Gastroesophageal sphincter (tissue), 4 donors: ENCODE data around the gene PPIF. TPM values are rescaled to one million over a fixed set of nuclear protein-coding genes. Genes with fewer than 3 reads are reported as not detected.

Experiments used
- ATAC-seq: fragments of 150-250 bp; one replicate; pipeline ENCODE4 v1.9.1; 2016; ENCODE audit warnings: mild to moderate bottlenecking, moderate library complexity
- H3K27ac ChIP-seq, 4 donors: fragments of 200-600 bp; sonication (generic) in 3 of 4; 1 replicate in 3 of 4; 2 replicates in 1 of 4; pipeline ENCODE4 v1.5.1; 2016 to 2019
- H3K27me3 ChIP-seq: fragments of 200-600 bp; sonication (generic); one replicate; pipeline ENCODE4 v1.5.1; 2019
- H3K36me3 ChIP-seq, 2 donors: fragments of 200-600 bp; sonication (generic); one replicate each; pipeline ENCODE4 v1.5.1; 2019; ENCODE audit warnings: control low read depth in 1 of 2
- H3K4me1 ChIP-seq, 3 donors: fragments of 200-600 bp; sonication (generic); 1 replicate in 2 of 3; 2 replicates in 1 of 3; pipeline ENCODE4 v1.5.1; 2016 to 2019; ENCODE audit warnings: control low read depth in 2 of 3
- H3K4me3 ChIP-seq, 2 donors: fragments of 200-600 bp; sonication (generic); one replicate each; pipeline ENCODE4 v1.5.1; 2019; ENCODE audit warnings: mild to moderate bottlenecking in 1 of 2, moderate library complexity in 1 of 2
- H3K9me3 ChIP-seq, 3 donors: fragments of 200-600 bp; sonication (generic); one replicate each; pipeline ENCODE4 v1.5.1; 2017 to 2019; ENCODE audit warnings: control low read depth in 2 of 3
- EP300 ChIP-seq: sonication (generic); formaldehyde crosslinking; IDR thresholded peaks from one replicate; pipeline ENCODE4 v1.6.1; 2017; ENCODE audit warnings: antibody characterized with exemption, mild to moderate bottlenecking
- POLR2A ChIP-seq, 2 donors: fragments of 450-650 bp; IDR thresholded peaks; one replicate each; pipeline ENCODE4 v1.6.1; 2017; ENCODE audit warnings: antibody characterized with exemption in 2 of 2, mild to moderate bottlenecking in 2 of 2, moderate library complexity in 1 of 2
- POLR2AphosphoS5 ChIP-seq: sonication (generic); formaldehyde crosslinking; IDR thresholded peaks from one replicate; pipeline ENCODE4 v1.6.1; 2017; ENCODE audit warnings: antibody characterized with exemption
- WGBS, 2 donors: methylation state at CpG; one replicate each; pipeline ENCODE4 v1.1.5; 2018; ENCODE audit warnings: low coverage in 1 of 2; 5-methylcytosine and 5-hydroxymethylcytosine counted together
- total RNA-seq, 4 donors: library from RNA; depleted of rRNA; stranded (reverse); fragments of >200 nt; gene quantifications; one replicate each; pipeline ENCODE4 v1.1.0, GENCODE V29; 2016
- TF ChIP-seq, protein P1 (sequence below), 4 experiments: fragments of 200-600 bp in 2 of 4; fragments of 450-650 bp in 2 of 4; sonication (generic) in 1 of 4; IDR thresholded peaks; one replicate each; pipeline ENCODE4 v1.5.1; 2017 to 2019; ENCODE audit warnings: antibody characterized with exemption in 4 of 4, mild to moderate bottlenecking in 2 of 4, moderate library complexity in 2 of 4

PPIF gene
- total RNA-seq, 4 donors from 2014 or later: 16.5 to 38.0 (median 22.8) TPM

DNA sequence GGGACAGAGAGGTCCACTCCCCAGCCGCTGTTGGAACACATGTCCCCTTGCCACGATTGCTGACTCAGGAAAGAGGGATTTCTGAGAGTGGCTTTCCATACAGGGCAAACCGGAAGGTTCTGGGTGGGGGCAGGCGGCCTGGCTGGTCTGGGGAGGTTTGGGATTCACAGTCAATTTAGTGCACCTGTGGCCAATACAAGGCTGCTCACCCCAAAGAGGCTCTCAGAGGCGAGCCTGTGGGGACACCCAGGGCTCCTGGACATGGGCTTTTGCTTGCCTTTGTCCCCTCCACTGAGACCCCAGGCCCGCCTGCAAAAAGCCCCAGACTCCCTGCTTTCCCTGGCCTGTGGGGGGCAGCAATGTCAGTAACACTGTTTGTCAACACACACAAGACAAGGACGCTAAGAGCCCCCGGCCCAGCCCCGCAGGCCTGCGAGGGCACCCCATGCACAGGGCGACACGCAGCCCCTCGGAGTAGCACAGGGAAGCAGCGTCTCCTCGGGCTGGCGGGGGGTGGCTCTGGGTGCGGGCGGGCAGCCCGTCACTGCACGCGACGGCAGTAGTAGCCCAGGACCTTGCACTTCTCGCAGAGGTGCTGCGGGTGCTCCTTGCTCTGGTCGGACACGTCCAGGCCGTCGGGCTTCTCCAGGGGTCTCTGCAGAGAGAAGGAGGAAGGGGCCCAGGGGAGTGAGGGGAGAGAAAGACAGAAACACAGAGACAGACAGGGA, 38.7 kb downstream of the PPIF start:
- no peak overlapping the region for H3K4me3 ChIP-seq
- 75 to 80% methylated on average over 2 to 4 of the region's 28 CpGs for WGBS, 2 donors
- H3K27ac ChIP-seq: peak overlapping the region in 3 of 4 donors; percentile 65 to 89 (median 73)
- no peak for TF ChIP-seq EP300
- TF ChIP-seq POLR2A (IDR thresholded peaks at IDR 0.05): no peak
- TF ChIP-seq, protein P1, sequence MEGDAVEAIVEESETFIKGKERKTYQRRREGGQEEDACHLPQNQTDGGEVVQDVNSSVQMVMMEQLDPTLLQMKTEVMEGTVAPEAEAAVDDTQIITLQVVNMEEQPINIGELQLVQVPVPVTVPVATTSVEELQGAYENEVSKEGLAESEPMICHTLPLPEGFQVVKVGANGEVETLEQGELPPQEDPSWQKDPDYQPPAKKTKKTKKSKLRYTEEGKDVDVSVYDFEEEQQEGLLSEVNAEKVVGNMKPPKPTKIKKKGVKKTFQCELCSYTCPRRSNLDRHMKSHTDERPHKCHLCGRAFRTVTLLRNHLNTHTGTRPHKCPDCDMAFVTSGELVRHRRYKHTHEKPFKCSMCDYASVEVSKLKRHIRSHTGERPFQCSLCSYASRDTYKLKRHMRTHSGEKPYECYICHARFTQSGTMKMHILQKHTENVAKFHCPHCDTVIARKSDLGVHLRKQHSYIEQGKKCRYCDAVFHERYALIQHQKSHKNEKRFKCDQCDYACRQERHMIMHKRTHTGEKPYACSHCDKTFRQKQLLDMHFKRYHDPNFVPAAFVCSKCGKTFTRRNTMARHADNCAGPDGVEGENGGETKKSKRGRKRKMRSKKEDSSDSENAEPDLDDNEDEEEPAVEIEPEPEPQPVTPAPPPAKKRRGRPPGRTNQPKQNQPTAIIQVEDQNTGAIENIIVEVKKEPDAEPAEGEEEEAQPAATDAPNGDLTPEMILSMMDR (IDR thresholded peaks at IDR 0.05): no peak
- no peak for TF ChIP-seq POLR2AphosphoS5
- H3K9me3 ChIP-seq: no peaks in the 10 kb centered on the region
- H3K36me3 ChIP-seq: peaks cover 0 to 61% of the 10 kb centered on the region in 2 donors
- H3K4me1 ChIP-seq: peaks cover 10 to 72% (median 19%) of the 10 kb centered on the region in 3 donors
- H3K27me3 ChIP-seq: no peaks in the 10 kb centered on the region
- ATAC-seq: no peak

DNA sequence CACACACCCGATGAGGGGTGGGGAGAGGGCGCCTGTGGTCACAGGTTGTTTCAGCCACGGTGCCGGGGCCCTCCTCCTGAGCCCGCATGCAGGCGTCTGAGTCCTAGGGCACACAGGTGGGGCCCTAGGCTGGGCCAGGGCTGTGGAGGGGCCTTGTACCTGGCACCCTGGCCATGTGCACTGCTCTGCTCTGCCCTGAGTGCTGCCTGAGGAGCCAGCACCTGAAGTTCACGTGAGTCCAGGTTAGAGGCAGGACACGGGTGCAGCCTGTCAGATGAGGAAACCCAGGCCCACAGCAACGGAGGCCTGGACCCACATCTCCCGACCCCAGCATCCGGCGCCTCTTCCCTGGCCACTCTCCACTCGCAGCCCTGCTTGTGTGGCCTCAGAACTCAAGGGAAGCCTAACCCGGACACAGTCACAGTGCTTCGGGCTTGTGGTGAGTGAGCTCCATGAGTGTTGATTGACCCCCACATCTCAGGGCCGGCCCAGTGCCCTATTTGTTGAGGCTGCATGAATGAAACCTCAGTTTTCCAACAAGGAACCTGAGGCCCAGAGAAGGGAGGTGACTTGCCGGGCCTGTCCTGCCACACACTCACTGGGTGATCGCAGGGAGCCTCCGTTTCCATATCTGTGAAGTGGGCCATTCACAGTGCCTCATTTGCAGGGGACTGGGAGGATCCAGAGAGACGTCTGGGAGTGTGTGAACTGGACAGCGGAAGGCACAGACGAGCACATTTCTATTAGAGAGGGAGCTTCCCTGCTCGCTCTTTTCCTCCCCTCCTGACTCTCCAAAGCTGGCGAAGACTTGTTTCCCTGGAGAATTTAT, 39.6 kb downstream of the PPIF start:
- H3K9me3 ChIP-seq: no peaks in the 10 kb centered on the region
- H3K27ac ChIP-seq: peak overlapping the region in 3 of 4 donors; percentile 46 to 73 (median 65)
- no peak for ATAC-seq
- no peak overlapping the region for H3K4me3 ChIP-seq
- 50 to 60% methylated on average over 4 to 7 of the region's 24 CpGs for WGBS, 2 donors
- H3K36me3 ChIP-seq: peaks cover 0 to 61% of the 10 kb centered on the region in 2 donors
- no peaks in the 10 kb centered on the region for H3K27me3 ChIP-seq
- H3K4me1 ChIP-seq: peaks cover 5 to 72% (median 19%) of the 10 kb centered on the region in 3 donors
- TF ChIP-seq POLR2AphosphoS5 (no peak), POLR2A (IDR thresholded peaks at IDR 0.05) (no peak), EP300 (no peak)
- TF ChIP-seq, protein P1 (IDR thresholded peaks at IDR 0.05): no peak

DNA sequence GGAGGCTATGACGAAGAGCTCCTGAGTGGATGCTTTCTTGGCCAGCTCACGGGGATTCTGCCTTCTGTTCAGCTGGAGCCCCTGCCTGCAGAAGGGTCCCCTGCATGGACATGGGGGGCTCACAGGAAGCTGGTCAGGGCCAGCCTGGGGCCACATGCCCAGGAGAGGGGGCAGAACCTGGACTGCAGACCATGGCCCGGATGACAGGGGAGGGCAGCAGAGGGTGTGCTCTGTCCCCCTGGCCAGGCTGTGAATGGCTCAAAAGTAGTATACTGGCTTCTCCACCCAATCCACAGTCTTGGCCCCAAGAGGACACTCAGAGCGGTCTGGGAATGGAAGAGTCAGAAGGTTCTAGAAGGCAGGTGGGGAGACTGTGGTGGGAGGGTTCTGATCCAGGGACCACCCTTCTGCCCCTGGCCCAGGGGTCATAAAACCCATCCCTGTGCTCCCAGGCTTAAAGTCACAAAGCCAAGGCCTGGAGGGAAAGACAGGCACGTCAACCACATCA, 40.3 kb downstream of the PPIF start:
- H3K4me3 ChIP-seq: no peak overlapping the region
- peaks cover 0 to 67% of the 10 kb centered on the region in 2 donors for H3K36me3 ChIP-seq
- no peak for ATAC-seq
- peaks cover 0 to 72% (median 19%) of the 10 kb centered on the region in 3 donors for H3K4me1 ChIP-seq
- TF ChIP-seq, protein P1 (IDR thresholded peaks at IDR 0.05): no peak
- TF ChIP-seq POLR2A (IDR thresholded peaks at IDR 0.05) (no peak), POLR2AphosphoS5 (no peak), EP300 (no peak)
- H3K27ac ChIP-seq: peak overlapping the region in 3 of 4 donors; percentile 46 to 73 (median 65)
- no peaks in the 10 kb centered on the region for H3K27me3 ChIP-seq
- WGBS, 2 donors: 100% methylated on average over 1 to 2 of the region's 5 CpGs
- H3K9me3 ChIP-seq: no peaks in the 10 kb centered on the region

DNA sequence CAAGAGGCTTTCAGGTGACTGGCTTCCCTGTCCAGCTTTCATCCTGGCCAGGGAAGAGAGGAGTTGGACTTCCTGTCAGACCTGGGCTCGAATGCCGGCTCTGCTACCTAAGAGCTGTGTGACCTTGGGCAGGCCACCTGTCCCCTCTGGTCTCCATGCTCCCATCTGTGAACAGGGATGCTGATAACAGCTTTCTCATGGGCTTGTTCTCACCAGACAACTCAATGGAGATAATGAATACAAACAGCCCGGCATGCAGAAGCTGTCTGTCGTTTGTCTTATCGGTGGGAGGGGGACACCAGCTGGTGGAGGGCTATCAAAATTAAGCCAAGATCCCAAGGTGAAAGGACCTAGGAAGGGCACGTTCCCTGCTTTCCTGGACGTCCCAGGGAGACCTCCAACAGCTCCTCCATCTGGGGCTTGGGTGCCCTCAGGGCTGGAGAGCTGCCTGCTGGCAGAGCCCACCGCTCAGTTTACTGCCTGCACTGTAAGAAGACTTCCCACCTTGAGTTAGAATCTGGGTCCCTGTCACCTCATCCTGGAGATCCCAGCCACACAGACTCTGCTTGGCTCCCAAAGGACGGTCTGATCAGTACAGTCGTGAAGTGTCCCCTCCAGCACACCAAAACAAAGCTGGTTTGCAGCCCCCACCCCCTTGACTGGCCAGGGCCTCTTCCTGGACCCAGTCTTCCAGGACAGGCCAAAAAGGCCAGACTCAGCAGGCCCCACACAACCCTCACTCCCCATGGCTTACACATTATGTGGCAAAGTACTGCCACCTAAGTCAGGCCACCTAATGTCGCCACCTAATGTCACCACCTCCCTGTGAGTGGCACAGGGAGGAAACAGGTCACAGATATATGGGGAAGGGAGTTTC, 40.9 kb downstream of the PPIF start:
- H3K36me3 ChIP-seq: peaks cover 0 to 73% of the 10 kb centered on the region in 2 donors
- H3K9me3 ChIP-seq: no peaks in the 10 kb centered on the region
- H3K27ac ChIP-seq: peak overlapping the region in 3 of 4 donors; percentile 46 to 73 (median 65)
- H3K4me3 ChIP-seq: no peak overlapping the region
- 90 to 100% methylated on average over 2 of the region's 11 CpGs for WGBS, 2 donors
- no peaks in the 10 kb centered on the region for H3K27me3 ChIP-seq
- ATAC-seq: no peak
- TF ChIP-seq POLR2AphosphoS5 (no peak), EP300 (no peak), POLR2A (IDR thresholded peaks at IDR 0.05) (no peak)
- TF ChIP-seq, protein P1 (IDR thresholded peaks at IDR 0.05): no peak
- peaks cover 0 to 72% (median 15%) of the 10 kb centered on the region in 3 donors for H3K4me1 ChIP-seq
